ENCODE data around the gene FGF18.
"Not testable (repeated sequence)": the region's sequence is repeated elsewhere in the genome, so short reads cannot be mapped to it uniquely, and the experiment has no call there.

FGF18 gene, protein sequence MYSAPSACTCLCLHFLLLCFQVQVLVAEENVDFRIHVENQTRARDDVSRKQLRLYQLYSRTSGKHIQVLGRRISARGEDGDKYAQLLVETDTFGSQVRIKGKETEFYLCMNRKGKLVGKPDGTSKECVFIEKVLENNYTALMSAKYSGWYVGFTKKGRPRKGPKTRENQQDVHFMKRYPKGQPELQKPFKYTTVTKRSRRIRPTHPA

DNA sequence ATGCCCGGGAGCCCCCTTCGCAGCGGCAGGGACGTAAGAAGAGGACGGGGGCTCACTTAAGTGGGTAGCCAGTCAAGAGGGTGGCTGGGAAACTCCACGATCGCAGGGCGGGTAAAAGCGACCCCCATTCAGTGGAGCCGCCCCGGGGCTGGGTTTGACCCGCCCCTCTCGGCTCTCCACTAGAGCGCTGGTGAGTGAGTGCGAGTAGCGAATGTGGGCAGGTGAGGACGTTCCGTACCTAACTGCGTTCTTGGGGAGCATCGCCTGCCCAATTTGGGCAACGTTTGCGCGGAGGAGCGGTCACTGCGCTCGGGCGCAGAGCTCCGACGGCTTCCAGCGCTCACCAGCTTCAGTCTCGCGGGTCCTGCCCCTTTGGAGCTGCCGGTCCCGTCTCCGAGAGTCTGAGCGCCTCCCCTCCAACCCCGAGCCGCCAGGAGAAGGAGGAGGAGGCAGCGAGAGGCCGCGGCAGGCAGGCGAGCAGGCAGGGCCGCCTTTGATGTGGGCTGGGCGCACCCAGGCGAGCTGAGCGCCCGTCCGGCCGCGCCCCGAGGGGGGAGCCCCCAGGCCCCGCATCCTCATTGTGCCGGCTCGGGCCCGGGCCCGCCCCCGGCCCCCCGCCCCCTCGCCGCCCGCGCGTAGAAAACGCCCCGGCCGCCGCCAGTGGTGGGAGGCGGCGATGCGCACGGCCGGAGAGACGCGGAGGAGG, at the start of gene FGF18:
TSS of gene FGF18 (plus strand) at position 666 of the 706 bp plus-strand sequence. CDS start 553 bp downstream, outside the sequence.
- no peak for DNase-seq

DNA sequence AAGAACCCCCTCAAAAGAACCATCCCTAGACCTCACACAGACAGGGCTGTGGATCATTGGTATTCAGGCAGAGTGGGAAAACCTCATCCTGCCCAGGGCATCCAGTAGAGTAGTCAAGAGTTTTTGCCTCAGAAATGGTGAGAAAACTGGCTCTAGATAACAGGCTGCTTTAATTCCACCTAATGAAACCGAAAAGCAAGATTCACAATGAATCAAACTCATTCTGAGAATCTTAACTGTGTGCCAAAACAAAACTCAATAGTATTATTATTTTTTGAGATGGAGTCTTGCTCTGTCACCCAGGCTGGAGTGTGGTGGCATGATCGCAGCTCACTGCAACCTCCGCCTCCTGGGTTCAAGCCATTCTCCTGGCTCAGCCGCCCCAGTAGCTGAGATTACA, 49.5 kb upstream of the FGF18 start:
- no peak for DNase-seq

DNA sequence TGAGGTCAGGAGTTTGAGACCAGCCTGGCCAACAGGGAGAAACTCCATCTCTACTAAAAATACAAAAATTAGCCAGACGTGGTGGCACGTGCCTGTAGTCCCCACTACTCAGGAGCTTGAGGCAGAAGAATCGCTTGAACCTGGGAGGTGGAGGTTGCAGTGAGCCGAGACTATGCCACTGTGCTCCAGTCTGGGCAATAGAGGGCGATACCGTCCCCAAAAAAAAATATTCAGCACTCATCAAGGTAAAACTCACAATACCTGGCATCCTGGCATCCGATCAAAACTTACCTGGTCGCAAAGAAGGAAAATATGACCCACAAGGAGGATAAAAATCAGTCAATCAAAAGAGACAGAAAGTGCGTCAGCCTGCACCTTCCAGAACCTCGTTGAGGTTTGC, 48.6 kb upstream of the FGF18 start:
- DNase-seq: not testable (repeated sequence)

DNA sequence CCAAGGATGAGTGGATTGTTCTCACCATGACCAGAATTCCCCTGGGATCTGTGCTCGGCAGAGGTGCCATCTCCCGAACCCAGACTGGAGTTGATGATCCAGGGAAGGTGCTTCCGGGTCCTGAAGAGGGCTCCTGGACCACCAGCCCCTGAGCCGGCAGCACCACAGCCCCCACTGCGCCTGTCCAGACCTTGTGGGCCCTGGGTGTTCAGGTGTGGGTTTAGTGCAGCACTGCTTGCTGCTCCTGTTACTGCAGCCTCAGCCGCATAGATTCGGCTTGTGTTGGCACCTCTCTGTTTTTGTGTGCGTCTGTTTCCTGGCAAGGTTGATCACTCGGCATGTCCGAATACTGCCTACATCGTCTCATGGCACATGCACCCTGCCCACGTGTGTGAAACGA, 48.1 kb upstream of the FGF18 start:
- no peak for DNase-seq

DNA sequence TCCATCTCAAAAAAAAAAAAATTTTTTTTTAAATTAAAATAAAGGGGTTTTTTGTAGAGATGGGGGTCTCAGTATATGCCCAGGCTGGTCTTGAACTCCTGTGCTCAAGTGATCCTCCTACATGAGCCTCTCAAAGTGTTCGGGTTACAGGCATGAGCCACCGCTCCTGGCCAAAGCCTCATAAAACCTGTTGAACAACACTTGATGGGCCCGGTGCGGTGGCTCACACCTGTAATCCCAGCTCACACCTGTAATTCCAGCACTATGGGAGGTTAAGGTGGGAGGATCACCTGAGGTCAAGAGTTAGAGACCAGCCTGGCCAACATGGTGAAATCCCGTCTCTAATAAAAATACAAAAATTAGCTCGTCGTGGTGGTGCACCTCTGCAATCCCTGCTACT, 39.5 kb upstream of the FGF18 start:
- no peak for DNase-seq

DNA sequence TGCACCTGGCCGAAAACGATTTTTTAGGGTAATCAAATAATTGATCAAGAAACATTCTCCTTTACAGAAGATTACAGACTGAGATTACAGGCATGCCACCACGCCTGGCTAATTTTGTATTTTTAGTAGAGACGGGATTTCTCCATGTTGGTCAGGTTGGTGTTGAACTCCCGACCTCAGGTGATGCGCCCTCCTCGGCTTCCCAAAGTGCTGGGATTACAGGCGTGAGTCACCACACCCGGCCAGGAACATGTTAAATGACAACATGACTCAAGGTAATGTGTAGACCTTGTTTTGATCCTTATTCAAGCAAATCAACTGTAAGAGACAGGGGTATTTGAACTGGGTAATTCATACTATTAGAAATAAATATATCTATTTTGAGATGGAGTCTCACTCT, 35.0 kb upstream of the FGF18 start:
- DNase-seq: not testable (repeated sequence)

DNA sequence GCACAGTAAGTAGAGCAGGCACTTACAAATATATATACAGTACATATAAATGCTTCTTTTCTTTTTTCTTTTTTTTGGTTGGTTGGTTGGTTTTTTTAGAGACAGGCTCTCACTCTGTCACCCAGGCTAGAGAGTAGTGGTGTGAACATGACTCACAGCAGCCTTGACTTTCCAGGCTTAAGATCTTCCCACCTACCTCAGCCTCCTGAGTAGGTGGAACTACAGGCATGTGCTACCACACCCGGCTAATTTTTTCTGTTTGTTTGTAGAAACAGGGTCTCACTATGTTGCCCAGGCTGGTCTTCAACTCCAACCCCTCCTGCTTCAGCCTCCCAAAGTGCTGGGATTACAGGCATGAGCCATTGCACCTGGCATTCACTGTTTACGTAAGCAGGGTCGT, 34.4 kb upstream of the FGF18 start:
- DNase-seq: not testable (repeated sequence)

DNA sequence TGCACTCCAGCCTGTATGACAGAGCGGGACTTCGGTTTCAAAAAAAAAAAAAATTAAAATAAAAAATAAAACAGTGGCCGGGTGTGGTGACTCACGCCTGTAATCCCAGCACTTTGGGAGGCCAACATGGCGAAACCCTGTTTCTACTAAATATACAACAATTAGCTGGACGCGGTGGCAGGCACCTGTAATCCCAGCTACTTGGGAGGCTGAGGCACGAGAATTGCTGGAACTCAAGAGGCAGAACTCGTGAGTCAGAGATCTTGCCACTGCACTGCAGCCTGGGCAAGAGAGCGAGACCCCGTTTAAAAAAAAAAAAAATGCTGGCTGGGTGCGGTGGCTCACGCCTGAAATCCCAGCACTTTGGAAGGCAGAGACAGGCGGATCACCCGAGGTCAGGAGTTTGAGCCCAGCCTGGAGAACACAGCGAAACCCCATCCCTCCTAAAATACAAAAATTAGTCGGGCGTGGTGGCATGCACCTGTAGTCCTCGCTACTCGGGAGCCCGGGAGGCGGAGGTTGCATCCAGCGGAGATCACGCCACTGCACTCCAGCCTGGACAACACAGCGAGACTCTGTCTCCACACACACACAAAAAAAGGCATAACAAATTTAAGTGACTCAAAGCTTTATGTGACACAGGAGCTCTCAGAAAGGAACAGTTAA, 33.3 kb upstream of the FGF18 start:
- no peak for DNase-seq

DNA sequence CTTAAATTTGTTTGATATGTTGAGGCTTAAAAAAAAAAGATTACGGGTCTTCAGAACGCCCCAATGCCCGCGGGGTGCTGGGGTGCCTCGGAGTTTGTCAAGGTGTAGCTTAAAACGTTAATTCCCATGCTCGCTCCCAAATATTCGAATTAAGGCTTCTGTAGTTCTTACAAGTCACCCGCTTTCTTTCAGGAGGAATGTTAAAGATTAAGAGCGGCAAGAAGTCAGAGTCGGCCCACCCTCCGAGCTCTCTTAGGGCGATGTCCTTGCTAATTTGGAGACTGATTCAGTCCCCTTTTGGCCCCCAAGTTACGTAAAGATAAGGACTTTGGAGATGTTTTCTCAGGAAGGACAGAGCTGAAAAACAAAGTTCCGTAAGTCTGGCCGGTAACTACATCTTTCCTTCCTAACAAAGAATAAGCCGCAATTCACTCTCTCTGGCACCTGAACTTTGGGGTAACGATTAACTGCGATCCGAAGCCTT, 32.5 kb upstream of the FGF18 start:
- DNase-seq: no peak

DNA sequence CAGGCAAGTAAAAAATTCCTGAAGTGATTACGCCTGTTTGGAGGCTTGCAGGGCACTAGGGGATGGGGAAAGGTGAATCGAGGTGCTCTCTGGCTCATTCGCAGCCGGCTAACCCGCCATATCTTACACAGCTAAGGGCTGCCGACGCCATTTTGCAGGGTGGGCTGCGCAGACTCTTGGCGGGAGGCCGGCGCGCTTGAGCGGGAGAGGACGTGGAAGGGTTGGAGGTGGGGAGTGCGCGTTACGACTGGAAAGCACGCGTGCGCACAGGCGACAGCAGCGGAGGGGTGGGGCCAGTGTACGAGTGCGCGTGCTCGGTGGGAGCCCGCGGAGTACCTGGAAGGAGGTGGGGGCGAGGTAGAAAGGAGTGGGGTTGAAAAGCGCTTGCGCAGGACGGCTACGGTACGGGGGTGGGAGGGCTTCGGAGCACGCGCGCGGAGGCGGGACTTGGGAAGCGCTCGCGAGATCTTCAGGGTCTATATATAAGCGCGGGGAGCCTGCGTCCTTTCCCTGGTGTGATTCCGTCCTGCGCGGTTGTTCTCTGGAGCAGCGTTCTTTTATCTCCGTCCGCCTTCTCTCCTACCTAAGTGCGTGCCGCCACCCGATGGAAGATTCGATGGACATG, 32.0 kb upstream of the FGF18 start, which contains the start of gene NPM1:
TSS of gene NPM1 (plus strand) at position 505 of the 625 bp plus-strand sequence. CDS start at position 605, 100 bp downstream.
- DNase-seq: peak; percentile 100

DNA sequence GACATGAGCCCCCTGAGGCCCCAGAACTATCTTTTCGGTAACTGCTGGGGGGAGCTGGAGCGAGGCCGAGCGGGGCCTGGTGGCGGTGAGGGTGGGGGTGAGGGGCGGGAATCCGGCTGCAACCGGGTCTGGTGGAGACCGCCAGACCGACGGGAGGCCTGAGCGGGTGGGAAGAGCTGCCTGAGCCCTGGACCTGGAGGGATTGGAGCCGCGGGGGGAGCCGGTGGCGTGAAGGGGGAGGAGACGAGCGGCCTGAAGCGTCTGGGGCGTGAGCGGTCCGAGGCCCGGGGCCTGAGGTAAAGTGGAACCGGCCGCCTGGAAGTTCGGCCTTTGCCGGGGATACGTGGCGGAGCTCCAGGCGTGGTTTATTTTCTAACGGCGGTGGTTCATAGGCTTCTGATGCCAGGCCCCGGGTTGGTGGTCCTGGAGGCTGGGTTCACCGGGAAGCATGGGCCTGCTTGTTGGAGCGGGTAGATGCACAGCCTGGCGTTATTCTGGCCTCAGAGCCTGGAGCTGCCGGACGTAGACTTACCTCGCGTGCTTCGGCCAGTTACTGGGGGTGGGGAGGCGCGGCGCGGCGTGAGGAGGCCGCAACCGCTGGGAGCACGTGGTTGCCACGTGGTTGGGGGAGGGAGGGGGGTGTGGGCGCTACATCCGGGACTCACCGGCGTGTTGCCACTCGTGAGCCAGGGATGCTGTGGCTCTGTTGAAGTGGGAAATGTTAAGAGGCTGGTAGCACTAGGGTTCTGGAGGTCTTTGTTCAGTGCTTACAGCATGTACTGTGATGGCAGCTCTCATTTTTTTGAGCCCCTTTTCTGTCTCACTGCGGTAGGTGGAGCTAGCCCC, 31.3 kb upstream of the FGF18 start:
- peak; percentile 48 for DNase-seq

DNA sequence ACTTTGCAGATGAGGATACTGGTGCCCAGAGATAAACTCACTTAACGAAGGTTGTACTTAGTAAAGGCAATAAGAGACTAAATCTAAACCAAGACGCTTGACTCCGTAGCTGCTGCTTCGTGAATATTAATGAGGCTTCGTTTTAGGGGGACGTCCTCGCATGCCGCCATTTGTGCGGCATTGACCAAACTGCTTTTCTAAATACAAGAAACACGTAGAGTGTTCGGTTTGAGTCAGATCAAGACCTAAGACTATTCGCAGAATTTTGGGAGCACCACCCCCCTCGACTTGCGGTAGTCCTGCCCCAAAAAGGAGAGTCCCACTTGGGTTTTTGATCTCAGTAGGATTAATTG, 30.7 kb upstream of the FGF18 start:
- DNase-seq: no peak

DNA sequence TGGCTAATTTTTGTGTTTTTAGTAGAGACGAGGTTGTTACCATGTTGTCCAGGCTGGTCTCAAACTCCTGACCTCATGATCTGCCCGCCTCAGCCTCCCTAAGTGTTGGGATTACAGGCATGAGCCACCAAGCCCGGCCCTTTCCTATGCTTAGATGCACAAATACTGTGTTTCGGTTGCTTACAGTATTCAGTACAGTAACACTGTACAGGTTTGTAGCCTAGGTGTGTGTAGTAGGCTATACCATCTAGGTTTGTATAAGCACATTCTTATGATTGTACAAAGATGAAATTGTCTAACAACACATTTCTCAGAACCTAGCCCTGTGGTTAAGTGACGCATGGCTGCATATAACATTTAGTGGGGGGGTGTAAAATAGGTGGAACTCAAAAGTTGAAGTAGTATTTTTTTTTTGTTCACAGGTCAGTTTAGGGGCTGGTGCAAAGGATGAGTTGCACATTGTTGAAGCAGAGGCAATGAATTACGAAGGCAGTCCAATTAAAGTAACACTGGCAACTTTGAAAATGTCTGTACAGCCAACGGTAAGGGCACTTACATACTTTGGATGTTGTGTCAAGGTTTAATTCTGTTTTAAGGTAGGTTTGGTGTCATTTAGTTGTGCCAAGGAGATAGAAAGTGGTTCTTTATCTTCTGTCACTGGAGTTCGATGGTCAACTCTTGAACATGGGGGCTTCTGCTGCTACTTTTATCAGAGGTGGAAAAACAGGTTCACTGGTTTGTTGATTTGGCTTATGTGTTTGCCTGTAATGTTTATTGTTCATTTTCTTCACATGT, 28.4 kb upstream of the FGF18 start:
- DNase-seq: no peak

DNA sequence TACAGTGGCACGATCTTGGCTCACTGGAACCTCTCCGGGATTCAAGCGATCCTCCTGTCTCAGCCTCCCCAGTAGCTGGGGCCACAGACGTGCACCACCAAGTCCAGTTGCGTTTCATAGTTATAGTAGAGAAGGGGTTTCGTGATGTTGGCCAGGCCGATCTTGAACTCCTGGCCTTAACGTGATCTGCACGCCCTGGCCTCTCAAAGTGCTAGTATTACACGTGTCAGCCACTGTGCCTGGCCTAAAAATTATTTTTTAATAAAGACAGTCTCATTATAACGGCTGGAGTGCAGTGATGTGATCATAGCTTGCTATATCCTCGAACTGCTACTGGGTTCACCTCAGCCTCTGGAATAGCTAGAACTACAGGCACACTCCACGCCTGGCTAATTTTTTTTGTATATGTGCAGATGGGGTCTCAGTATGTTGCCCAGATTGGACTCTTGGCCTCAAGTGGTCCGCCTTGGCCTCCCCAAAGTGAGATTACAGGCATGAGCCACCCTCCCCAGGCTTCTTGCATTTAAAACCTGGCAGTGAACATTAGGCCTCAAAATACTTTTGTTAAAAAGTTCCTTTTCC, 27.4 kb upstream of the FGF18 start:
- DNase-seq: no peak

DNA sequence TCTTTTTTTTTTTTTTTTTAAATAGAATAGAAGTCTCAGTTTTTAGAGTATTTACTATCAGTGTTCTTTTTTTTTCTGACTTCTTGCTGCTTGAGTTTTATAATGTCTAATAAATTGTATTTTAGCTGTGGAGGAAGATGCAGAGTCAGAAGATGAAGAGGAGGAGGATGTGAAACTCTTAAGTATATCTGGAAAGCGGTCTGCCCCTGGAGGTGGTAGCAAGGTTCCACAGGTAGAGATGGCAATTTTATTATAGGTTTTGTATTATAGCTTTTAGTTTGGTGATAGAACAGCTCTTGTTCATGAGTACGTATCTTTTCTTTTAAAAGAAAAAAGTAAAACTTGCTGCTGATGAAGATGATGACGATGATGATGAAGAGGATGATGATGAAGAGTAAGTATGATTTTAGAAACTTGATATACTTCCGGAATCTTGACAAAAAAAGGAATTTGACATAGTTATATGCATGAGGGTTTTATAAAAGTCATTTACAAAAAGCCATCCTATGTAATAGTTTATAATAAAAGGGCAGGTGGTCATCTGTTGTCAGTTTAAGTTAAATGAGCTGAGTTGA, 26.8 kb upstream of the FGF18 start:
- DNase-seq: no peak

DNA sequence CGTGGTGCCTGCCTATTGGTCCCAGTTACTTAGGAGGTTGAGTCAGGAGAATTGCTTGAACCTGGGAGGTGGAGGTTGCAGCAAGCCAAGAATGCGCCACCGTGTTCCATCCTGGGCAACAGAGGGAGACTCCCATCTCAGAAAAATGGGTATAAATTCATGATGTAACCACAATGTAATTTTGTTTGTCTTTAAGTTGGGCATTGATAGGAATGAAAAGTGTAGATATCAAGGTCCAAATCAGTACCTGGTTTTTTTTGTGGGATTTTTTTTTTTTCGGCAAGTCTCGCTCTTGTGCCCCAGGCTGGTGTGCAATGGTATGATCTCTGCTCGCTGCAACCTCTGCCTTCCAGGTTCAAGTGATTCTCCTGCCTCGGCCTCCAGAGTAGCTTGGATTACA, 24.4 kb upstream of the FGF18 start:
- DNase-seq: no peak

DNA sequence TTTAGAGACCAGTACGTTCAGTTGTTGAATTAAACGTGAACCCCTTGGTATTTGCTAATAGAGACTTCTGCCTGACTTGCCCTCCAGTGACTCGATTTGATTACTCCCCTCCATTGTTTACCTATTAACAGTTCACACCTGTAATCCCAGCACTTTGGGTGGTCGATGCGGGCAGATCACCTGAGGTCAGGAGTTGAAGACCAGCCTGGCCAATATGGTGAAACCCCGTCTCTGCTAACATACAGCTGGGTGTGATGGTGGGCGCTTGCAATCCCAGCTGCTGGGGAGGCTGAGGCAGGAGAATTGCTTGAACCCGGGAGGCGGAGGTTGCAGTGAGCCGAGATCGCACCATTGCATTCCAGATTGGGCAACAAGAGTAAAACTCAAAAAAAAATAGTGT, 22.9 kb upstream of the FGF18 start:
- not testable (repeated sequence) for DNase-seq

DNA sequence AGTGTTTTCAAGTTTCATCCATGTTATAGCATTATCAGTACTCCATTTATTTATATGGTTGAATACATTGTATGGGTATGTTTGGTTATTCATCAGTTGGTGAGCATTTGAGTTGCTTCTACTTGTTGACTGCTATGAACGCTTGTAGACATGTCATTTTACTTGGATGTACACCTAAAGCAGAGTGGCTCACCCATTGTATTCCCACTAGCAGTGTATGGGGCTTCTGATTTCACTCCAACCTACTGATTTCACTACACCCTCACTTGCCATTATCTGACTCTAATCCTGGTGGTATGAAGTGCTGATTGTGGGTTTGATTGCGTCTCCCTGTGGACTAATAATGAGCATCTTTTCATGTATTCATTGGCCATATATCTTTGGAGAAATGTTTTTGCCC, 22.3 kb upstream of the FGF18 start:
- no peak for DNase-seq

DNA sequence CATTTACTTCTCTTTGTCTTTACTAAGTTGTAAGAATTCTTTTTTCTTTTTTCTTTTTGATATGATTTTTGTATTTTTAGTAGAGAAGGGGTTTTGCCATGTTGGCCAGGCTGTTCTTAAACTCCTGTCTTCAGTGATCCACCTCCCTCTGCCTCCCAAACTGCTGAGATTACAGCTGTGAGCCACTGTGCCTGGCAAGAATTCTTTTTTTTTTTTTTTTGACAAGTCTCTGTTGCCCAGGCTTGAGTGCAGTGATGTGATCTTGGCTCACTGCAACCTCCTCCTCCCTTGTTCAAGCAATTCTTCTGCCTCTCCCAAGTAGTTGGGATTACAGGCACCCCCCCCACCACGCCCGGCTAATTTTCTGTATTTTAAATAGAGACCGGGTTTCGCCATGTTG, 21.8 kb upstream of the FGF18 start:
- DNase-seq: no peak

DNA sequence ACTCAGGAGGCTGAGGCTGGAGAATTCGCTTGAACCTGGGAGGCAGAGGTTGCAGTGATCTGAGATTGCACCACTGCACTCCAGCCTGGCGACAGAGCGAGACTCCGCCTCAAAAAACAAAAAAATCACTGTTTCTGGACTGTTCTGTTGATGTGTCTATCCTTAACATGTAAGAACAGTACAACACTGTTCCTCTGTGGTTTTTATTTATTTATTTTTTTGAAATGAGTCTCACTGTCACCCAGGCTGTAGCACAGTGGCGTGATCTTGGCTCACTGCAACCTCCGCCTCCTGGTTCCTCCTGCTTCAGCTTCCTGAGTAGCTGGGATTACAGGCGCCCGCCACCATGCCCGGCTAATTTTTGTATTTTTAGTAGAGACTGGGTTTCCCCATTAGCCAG, 20.8 kb upstream of the FGF18 start:
- DNase-seq: not testable (repeated sequence)

DNA sequence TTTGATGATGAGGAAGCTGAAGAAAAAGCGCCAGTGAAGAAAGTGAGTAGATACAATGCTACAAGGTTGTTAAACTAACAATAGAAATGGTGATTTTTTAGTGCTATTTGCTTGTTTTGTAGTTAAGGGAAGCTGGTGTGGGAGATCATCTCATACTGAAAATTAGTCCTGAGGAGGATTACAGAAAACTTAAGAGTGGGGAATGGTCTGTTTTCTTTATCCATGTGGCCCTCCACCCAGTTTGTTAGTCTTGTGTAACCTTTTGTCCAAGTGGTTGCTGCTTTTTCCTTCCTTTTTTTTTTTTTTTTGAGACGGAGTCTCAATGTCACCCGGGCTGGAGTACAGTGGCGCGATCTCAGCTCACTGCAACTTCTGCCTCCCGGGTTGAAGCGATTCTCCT, 19.3 kb upstream of the FGF18 start:
- no peak for DNase-seq

All from GDM1 (cell line).